Muscle layer of duodenum (tissue), 2 donors: ENCODE data around the gene DCC.

Experiments used
- H3K27ac ChIP-seq: one replicate; pipeline ENCODE4 v1.7.0; 2013; ENCODE audit warnings: mild to moderate bottlenecking, low read length
- H3K27me3 ChIP-seq: one replicate; pipeline ENCODE4 v1.7.0; 2013; ENCODE audit warnings: low read depth, mild to moderate bottlenecking, control low read depth, low read length
- H3K36me3 ChIP-seq, 2 donors: one replicate each; pipeline ENCODE4 v1.7.0; 2013; ENCODE audit warnings: low read length in 2 of 2, control low read depth in 1 of 2, mild to moderate bottlenecking in 1 of 2; ENCODE audit not compliant: insufficient read depth in 2 of 2, control insufficient read depth in 1 of 2
- H3K4me1 ChIP-seq, 2 donors: one replicate each; pipeline ENCODE4 v1.7.0; 2013; ENCODE audit warnings: low read length in 2 of 2, mild to moderate bottlenecking in 2 of 2, control low read depth in 1 of 2, moderate library complexity in 1 of 2; ENCODE audit not compliant: insufficient read depth in 2 of 2, control insufficient read depth in 1 of 2
- H3K4me3 ChIP-seq, 2 donors: one replicate each; pipeline ENCODE4 v1.7.0; 2013; ENCODE audit warnings: low read length in 2 of 2, low read depth in 1 of 2, mild to moderate bottlenecking in 1 of 2
- H3K9me3 ChIP-seq, 2 donors: one replicate each; pipeline ENCODE4 v1.7.0; 2013; ENCODE audit warnings: low read length in 2 of 2, control low read depth in 1 of 2, mild to moderate bottlenecking in 1 of 2; ENCODE audit not compliant: control insufficient read depth in 1 of 2
- donor health status: healthy.

The DCC gene

DNA sequence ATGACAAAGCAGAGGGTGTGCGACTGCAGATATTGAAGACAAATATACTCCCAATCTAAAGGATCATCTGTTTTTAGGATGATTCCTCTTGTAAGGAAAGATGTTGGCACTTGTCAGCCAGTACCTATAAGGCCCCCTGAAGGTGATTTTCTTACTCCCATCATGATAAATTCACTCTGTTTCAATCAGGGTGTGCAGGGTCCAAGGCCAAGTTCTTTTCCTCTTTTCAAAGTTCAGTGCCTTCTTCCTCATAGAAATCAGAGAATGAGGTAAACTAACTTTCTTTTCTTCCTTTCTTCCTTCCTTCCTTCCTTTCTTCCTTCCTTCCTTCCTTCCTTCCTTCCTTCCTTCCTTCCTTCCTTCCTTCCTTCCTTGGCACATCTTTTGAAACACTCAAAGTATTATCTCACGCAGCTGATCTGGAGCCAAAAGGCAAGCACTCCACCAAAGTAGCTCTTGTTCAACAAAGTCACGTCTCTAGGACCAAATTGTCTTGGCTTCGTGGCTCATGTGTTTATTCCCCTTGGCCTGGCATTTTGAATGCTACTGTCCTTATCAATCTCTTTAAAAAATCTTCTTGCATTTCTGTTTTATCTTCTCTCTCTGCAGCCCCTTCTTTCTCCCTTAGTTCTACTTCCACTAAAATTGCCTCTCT is 87.7 kb downstream of the DCC start:
- no peak overlapping the region for H3K27ac ChIP-seq
- no peaks in the 10 kb centered on the region for H3K36me3 ChIP-seq
- H3K4me3 ChIP-seq, result no peak overlapping the region
- no peaks in the 10 kb centered on the region for H3K9me3 ChIP-seq
- H3K27me3 ChIP-seq, result no peaks in the 10 kb centered on the region
- no peaks in the 10 kb centered on the region for H3K4me1 ChIP-seq

DNA sequence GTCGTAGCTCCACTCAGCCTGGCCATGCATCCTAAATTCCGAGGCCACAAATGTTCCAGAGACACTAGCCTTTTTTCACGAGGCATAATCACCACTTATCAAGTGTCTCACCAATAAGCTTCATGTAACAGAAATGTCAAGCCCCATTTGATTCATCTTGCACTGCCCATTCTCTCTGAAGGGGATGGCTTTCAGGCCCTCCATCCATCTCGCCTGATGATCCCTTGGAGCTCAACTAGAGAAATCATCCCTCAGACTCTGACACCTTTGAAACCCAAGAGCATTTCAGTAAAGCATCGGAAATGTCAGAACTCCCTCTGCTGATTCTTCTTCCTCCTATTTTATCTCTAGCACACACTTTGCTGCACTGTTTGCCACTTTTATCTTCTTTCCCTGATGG is 91.7 kb downstream of the DCC start:
- Histone ChIP-seq H3K4me3 (no peak overlapping the region), H3K27me3 (no peaks in the 10 kb centered on the region), H3K36me3 (no peaks in the 10 kb centered on the region), H3K27ac (no peak overlapping the region), H3K9me3 (no peaks in the 10 kb centered on the region), H3K4me1 (no peaks in the 10 kb centered on the region)

GRCh38 chr18:52433797-52434196 is 93.8 kb downstream of the DCC start:
- Histone ChIP-seq H3K27ac (no peak overlapping the region), H3K4me1 (no peaks in the 10 kb centered on the region), H3K36me3 (no peaks in the 10 kb centered on the region), H3K27me3 (no peaks in the 10 kb centered on the region), H3K9me3 (no peaks in the 10 kb centered on the region), H3K4me3 (no peak overlapping the region)

DNA sequence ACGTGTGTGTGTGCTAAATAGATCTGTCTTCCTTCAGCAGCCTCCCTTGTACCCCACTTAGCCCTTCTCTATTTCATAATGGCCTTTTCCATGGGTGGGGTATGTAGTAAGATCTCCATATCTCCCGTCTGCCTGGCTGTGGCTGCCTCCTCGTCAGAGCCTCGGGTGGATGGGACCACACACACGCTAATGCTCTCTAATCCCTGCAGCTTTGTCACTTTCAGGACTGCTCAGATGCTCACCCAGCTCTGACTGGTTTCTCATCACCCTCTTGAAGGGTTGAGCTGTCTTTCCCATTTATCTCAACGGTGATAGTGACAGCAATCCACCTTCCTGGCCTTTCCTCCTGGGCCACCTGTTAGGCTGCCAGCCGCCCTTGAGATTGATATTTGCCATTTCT is 95.3 kb downstream of the DCC start:
- H3K9me3 ChIP-seq, result no peaks in the 10 kb centered on the region
- no peaks in the 10 kb centered on the region for H3K27me3 ChIP-seq
- no peak overlapping the region for H3K4me3 ChIP-seq
- no peaks in the 10 kb centered on the region for H3K4me1 ChIP-seq
- no peak overlapping the region for H3K27ac ChIP-seq
- no peaks in the 10 kb centered on the region for H3K36me3 ChIP-seq

DNA sequence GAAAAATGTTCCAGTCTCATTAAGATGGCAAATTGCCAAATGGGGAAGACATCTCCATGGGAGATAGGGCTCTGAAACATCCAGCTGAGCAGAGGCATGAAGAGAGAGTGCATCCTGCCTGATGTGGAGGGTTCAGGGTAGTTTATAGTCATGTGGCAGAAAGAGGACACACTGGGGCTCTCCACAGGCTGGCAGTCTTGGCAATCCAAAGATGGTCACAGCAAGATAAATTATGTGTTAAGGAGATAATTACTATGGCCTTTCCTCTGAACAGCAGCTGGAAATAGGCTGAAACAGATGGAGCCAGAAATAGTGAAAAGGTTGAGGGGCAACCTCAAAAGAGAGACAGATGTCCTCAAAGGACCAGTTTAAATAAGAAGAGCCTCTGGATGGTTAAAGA is 97.2 kb downstream of the DCC start:
- Histone ChIP-seq H3K36me3 (no peaks in the 10 kb centered on the region), H3K4me3 (no peak overlapping the region), H3K4me1 (no peaks in the 10 kb centered on the region), H3K27me3 (no peaks in the 10 kb centered on the region), H3K27ac (no peak overlapping the region), H3K9me3 (no peaks in the 10 kb centered on the region)

- H3K4me1 ChIP-seq, result no peaks in the 10 kb centered on the region
- H3K36me3 ChIP-seq, result no peaks in the 10 kb centered on the region
- no peak overlapping the region for H3K27ac ChIP-seq
- H3K9me3 ChIP-seq, result no peaks in the 10 kb centered on the region
- no peaks in the 10 kb centered on the region for H3K27me3 ChIP-seq
- no peak overlapping the region for H3K4me3 ChIP-seq
These were observed 99.5 kb downstream of the DCC start for GRCh38 chr18:52439457-52439856.

DNA sequence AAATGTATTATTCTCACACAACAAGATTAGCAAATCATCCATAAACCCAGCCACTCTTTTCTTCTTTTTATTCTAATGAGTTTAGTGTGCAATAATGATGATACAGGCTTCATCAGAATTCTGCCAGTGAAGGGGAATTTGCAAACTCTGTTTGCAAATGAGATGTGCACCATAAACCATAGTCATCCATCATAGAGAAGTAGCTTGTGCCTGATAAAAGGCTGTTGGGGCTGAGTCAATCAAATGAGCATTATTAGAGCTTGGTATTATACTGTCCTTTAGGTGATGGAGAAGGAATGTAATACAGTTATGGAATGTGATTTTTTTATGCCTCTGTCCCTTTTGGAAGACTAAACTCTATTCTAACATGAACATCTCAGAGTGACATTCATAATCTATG is 101.8 kb downstream of the DCC start:
- no peaks in the 10 kb centered on the region for H3K4me1 ChIP-seq

GRCh38 chr18:52442686-52443085 is 102.7 kb downstream of the DCC start:
- Histone ChIP-seq H3K9me3 (no peaks in the 10 kb centered on the region), H3K36me3 (no peaks in the 10 kb centered on the region), H3K4me1 (no peaks in the 10 kb centered on the region), H3K27me3 (no peaks in the 10 kb centered on the region), H3K4me3 (no peak overlapping the region), H3K27ac (no peak overlapping the region)

More for the DNA sequence above, 101.8 kb downstream of the DCC start:
- Histone ChIP-seq H3K27ac (no peak overlapping the region), H3K9me3 (no peaks in the 10 kb centered on the region), H3K36me3 (no peaks in the 10 kb centered on the region), H3K27me3 (no peaks in the 10 kb centered on the region), H3K4me3 (no peak overlapping the region)

- Histone ChIP-seq H3K4me3 (no peak overlapping the region), H3K27me3 (no peaks in the 10 kb centered on the region), H3K36me3 (no peaks in the 10 kb centered on the region), H3K27ac (no peak overlapping the region), H3K4me1 (no peaks in the 10 kb centered on the region), H3K9me3 (no peaks in the 10 kb centered on the region)
These were observed 111.3 kb downstream of the DCC start for GRCh38 chr18:52451256-52451655.

- no peak overlapping the region for H3K27ac ChIP-seq
- H3K27me3 ChIP-seq, result no peaks in the 10 kb centered on the region
- H3K36me3 ChIP-seq, result no peaks in the 10 kb centered on the region
- no peaks in the 10 kb centered on the region for H3K9me3 ChIP-seq
- H3K4me3 ChIP-seq, result no peak overlapping the region
- H3K4me1 ChIP-seq, result no peaks in the 10 kb centered on the region
These were observed 111.9 kb downstream of the DCC start for GRCh38 chr18:52451851-52452250.

- Histone ChIP-seq H3K27me3 (no peaks in the 10 kb centered on the region), H3K4me1 (no peaks in the 10 kb centered on the region), H3K27ac (no peak overlapping the region), H3K36me3 (no peaks in the 10 kb centered on the region), H3K9me3 (no peaks in the 10 kb centered on the region), H3K4me3 (no peak overlapping the region)
These were observed 112.4 kb downstream of the DCC start for GRCh38 chr18:52452427-52452826.

DNA sequence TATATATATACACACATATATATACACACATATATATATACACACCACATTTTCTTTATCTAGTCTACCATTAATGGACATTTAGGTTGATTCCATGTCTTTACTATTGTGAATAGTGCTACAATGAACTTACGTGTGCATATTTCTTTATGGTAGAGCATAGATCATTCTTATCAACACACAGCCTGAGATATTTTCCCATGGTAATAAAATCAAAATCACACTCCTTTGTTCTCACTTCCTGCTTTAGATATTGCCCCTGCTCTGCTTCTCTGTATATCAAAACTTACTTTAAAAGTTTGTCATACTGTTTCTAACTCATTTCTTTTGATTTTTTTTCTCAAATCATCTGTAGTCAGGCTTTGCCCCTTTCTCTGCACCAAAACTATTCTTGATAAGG is 119.9 kb downstream of the DCC start:
- H3K27ac ChIP-seq, result no peak overlapping the region
- H3K4me1 ChIP-seq, result no peaks in the 10 kb centered on the region
- H3K4me3 ChIP-seq, result no peak overlapping the region
- H3K36me3 ChIP-seq, result no peaks in the 10 kb centered on the region
- no peaks in the 10 kb centered on the region for H3K27me3 ChIP-seq
- H3K9me3 ChIP-seq, result no peaks in the 10 kb centered on the region
